Stimulated activated naive CD8-positive, alpha-beta T cell treated with anti-CD3 and anti-CD28 coated beads, Interleukin-15, amount 100 ng/mL, for 72 hours (primary cell): Measurements from ENCODE around the gene TMEM141.
A peak's percentile ranks its signal among the peaks of the same experiment; 100 is the strongest.
"Not testable (repeated sequence)": the region's sequence is repeated elsewhere in the genome, so short reads cannot be mapped to it uniquely, and the experiment has no call there.

Experiments used
- ATAC-seq: fragments of 150-1000 bp; cut with Tn5 transposase; 2 replicates; pipeline ENCODE4 v1.10.0; 2021; ENCODE audit warnings: mild to moderate bottlenecking, moderate library complexity
- DNase-seq, 2 donors: peaks; one replicate each; pipeline ENCODE4 v3.0.0; 2021 to 2022
- H3K27ac Mint-ChIP-seq, 2 donors: one replicate each; pipeline ENCODE4 v1.8.0; 2022; ENCODE audit warnings: mild to moderate bottlenecking in 2 of 2, mixed read lengths in 2 of 2, moderate library complexity in 2 of 2
- H3K27me3 Mint-ChIP-seq: one replicate; pipeline ENCODE4 v1.8.0; 2022; ENCODE audit warnings: mixed read lengths
- H3K4me1 Mint-ChIP-seq: one replicate; pipeline ENCODE4 v1.8.0; 2022; ENCODE audit warnings: mild to moderate bottlenecking, mixed read lengths
- H3K4me3 Mint-ChIP-seq, 2 donors: one replicate each; pipeline ENCODE4 v1.8.0; 2022; ENCODE audit warnings: mild to moderate bottlenecking in 2 of 2, mixed read lengths in 2 of 2, moderate library complexity in 1 of 2
- H3K9me3 Mint-ChIP-seq, 2 donors: one replicate each; pipeline ENCODE4 v1.8.0; 2022; ENCODE audit warnings: mixed read lengths in 2 of 2

Gene TMEM141

DNA sequence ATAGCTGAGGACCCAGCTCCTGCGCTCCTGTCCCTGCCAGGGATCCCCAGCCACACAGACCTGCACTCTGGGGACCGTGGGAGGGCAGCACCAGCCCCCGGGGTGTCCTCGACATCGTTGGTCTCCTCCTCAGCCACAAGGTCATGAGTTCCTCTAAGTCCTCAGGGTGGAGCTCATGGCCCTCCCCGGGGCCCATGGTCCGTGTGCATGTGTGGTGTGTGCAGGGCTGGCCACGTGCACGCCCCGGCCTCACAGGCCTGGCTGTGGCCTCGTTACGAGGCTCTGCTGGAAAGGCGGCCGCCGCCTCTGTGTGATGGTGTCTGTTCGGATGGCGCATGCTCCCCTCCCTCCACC is 35.0 kb downstream of the TMEM141 start:
- ATAC-seq, result no peak
- Mint-ChIP-seq H3K4me3 (no peak overlapping the region), H3K4me1 (peaks cover 2% of the 10 kb centered on the region), H3K27me3 (no peaks in the 10 kb centered on the region), H3K9me3 (no peaks in the 10 kb centered on the region), H3K27ac (no peak overlapping the region)
- DNase-seq, result no peak

DNA sequence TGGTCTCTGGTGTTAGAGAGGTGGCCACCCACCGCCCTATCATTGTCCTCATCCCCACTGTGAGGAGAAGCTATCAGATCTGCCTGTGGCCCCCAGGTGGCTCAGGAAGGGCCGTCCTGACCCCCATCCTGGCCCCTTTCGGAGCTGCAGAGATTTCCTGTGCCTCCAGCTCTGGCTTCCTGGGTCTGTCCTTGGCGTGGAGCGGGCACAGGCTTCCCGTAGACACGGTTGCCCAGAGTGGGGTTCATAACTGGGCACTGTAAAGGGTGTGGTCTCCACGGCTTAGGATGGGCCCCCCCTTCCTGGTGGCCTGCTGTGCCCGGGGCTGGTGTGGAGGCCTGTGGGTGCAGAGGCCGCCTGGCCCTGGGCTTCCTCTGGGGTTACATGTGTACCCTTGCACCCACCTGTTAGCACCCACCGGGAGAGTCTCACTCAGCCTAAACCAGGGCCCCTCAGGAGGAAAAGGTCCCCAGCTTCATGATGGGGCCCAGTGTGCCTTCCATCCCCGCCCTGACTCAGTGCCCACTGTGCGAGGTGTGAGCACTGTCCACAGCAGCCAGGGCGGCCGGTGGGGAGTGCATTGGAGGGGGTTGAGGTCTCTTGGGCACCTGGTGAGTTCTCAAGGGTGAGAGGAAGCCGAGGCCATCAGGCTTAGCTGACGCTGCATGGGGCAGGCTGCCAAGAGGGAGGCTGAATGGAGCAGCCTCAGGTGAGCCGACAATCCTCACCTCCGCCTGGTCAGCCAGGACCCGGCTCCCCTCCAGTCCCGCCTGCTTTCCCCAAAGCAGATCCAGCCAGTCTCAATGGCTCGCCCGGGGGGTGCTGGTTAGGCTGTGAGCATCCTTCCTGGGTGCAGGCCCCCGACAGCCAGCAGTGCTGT is 35.8 kb downstream of the TMEM141 start:
- ATAC-seq (no peak), DNase-seq (no peak)
- H3K4me3 Mint-ChIP-seq, result no peak overlapping the region
- H3K27me3 Mint-ChIP-seq, result no peaks in the 10 kb centered on the region
- H3K9me3 Mint-ChIP-seq, result no peaks in the 10 kb centered on the region
- no peak overlapping the region for H3K27ac Mint-ChIP-seq
- no peaks in the 10 kb centered on the region for H3K4me1 Mint-ChIP-seq

DNA sequence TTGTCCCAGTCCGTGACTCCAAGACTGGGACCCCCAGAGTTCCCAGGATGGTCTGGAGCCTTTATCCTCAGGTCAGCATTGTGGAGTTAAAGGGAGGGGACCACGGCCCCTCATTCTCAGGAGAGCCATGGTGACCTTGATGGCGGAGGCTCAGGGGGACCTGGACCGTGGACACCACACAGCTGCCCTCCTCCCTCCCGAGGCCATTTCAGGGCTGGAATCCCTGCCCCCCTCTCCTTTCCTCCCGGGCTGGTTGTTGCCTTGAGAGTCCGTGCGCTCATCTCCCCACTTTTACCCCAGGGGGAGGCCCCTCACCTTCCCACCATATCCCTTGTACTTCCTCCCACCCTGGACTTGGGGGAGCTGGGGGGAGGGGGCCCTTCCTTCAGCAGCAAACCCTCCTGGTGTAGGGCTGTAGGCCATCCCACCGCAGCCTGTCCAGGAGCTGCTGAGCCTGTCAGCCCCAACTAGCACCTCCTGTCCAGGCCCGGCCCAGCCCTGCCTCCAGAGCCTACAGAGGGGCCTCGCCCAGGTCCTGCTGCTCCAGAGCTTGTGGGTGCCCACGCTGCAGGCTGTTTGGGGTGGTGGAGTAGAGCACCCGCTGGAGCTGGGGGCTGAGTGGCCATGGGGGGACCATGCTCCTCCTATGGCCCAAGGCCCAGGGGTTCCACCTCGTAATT is 36.8 kb downstream of the TMEM141 start:
- no peaks in the 10 kb centered on the region for H3K4me1 Mint-ChIP-seq
- peak overlapping the region in 1 of 2 donors; percentile 27 for H3K27ac Mint-ChIP-seq
- no peaks in the 10 kb centered on the region for H3K9me3 Mint-ChIP-seq
- ATAC-seq (no peak), DNase-seq (no peak)
- no peak overlapping the region for H3K4me3 Mint-ChIP-seq
- H3K27me3 Mint-ChIP-seq, result no peaks in the 10 kb centered on the region

DNA sequence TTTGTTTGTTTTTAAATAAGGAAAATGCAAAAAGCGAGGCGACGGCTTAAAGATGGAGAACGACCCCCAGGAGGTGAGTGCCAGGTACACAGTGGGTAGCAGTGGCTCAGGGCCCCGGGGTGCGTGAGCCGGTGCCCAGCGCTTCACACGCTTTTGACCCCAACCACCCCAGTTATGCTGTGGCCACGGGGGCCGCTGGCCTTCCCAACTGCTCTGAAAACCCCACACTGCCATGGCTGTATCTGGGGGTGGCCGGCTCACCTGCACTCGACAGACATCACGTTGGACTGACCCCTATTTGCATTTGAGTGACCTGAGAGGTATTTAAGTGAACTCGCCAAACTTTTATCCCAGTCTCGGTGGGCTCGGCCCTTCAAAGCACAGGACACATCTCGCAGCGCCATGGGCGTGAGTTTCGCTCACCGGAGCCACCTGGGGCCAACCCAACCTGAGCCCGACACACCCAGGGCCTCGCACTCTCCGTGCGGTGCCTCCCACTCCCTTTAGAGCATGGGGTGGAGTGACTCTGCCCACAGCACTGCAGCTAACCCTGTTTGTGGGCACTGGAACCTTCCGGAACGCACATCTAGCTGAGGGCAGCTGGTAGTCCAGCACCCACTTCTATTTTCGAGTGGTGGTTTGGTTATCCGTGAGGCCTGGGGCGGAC is 37.5 kb downstream of the TMEM141 start:
- no peaks in the 10 kb centered on the region for H3K27me3 Mint-ChIP-seq
- ATAC-seq (no peak), DNase-seq (no peak)
- H3K27ac Mint-ChIP-seq, result no peak overlapping the region
- no peaks in the 10 kb centered on the region for H3K9me3 Mint-ChIP-seq
- H3K4me1 Mint-ChIP-seq, result no peaks in the 10 kb centered on the region
- no peak overlapping the region for H3K4me3 Mint-ChIP-seq

DNA sequence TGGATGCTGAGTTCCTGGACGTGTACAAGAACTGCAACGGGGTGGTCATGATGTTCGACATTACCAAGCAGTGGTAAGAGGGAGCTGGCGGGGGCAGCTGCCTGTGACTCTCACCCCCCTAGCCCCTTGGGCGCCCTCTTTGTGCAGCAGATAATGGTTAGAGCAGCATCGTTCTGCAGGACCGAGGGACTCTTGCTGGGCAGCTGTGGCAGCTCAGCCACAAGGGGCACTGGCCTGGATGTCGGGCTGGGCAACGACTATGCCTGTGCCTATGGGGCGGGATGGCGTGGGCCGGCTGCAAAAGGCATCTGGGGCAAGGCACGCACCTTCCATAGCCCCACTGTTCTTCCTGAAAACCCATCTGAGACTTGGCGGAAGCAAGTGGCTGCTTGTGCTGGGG is 38.3 kb downstream of the TMEM141 start:
- DNase-seq, result no peak
- ATAC-seq, result no peak
- H3K27ac Mint-ChIP-seq, result no peak overlapping the region
- no peaks in the 10 kb centered on the region for H3K4me1 Mint-ChIP-seq
- H3K27me3 Mint-ChIP-seq, result no peaks in the 10 kb centered on the region
- H3K9me3 Mint-ChIP-seq, result no peaks in the 10 kb centered on the region
- no peak overlapping the region for H3K4me3 Mint-ChIP-seq

DNA sequence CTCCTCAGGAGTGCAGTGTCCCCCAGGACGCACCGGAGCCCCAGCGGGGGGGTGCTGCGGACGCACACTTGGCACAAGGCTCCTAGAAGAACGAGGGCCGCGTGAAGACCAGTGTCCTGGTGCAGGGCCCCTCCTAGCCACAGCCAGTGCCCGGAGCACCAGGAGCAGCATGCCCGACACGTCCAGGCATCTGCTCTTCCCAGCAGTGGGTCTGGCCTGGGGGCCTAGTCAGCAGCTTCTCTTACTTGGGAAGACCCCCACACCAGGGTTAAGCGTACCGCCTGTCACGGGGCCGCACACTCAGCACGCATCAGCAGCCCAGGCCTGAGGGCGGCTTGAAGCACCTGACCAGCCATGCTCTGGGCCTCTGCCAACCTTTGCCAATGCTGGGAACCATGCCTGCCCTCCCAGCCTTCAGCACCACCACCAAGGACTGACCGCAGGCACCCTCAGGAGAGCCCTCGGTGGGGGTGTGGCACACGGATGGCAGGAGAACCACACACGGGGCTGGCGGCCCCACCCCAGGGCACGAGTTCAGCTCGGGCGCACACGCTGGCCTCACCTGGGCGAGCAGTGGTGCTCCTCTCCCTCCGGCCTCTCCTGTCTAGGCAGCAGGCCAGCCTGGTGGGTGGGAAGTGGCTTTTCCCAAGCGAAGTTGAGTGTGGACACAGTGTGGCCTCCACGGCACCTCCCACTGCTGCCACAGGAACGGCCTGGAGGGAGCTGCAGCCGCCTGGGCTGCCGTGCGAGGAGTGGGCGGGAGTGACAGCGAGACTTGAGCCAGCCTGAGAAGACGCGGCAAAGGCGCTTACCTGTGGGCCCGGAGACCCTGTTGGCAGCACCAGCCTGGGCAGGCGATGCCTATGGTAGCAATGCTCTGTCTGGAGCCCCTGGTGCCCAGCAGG is 39.1 kb downstream of the TMEM141 start:
- no peak overlapping the region for H3K27ac Mint-ChIP-seq
- no peak for DNase-seq
- no peaks in the 10 kb centered on the region for H3K27me3 Mint-ChIP-seq

DNA sequence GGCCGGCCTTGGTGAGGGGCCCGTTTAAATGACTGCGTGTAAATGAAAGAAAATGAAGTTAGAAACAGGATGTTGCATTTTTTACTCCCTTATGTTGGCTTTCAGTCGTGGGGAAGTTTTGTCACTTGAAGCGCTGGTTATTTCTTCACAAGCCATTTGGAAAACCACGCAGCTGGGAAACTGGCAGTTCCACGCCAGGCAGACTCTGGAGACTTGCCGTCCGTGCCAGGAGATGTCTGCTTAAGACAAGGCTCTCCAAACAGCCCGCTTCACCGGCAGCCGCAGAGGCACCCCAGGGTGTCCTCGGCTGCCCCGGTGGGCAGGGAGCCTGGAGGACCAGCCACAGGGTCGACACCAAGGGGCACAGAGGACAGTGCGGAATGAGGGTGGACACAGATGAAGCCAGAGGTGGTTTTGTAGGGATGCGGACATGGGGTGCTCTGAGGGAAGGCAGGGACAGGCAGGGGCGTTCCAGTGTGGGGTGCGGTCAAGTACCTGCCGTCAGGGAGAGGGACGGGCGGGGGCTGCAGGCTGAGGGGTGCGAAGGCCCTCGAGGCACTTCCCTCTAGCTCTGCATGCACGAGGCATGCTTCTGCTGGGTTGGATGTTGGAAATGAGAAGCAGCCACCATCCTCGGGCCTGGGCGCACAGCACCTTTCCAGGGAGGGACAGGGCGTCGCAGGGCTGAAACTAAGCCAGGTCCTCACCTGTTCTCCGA is 40.0 kb downstream of the TMEM141 start:
- ATAC-seq, result no peak
- Mint-ChIP-seq H3K9me3 (no peaks in the 10 kb centered on the region), H3K27me3 (no peaks in the 10 kb centered on the region), H3K4me1 (no peaks in the 10 kb centered on the region), H3K4me3 (no peak overlapping the region), H3K27ac (no peak overlapping the region)
- DNase-seq, result no peak

More for the DNA sequence above, 39.1 kb downstream of the TMEM141 start:
- no peak overlapping the region for H3K4me3 Mint-ChIP-seq
- H3K4me1 Mint-ChIP-seq, result no peaks in the 10 kb centered on the region
- no peak for ATAC-seq
- H3K9me3 Mint-ChIP-seq, result no peaks in the 10 kb centered on the region

DNA sequence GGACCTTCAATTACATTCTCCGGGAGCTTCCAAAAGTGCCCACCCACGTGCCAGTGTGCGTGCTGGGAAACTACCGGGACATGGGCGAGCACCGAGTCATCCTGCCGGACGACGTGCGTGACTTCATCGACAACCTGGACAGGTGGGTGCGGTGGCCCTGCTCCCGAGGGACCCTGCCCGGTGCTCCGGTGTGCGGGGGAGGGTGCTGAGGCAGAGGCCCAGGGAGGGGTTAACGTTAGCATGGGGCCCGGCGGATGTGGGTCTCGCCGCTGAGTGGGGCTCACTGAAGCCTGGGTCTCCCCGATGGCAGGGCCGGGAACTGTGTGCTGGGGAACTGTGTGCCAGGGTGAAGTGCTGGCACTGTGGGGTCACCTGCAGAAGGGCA is 40.6 kb downstream of the TMEM141 start:
- no peaks in the 10 kb centered on the region for H3K4me1 Mint-ChIP-seq
- DNase-seq, result no peak
- H3K27me3 Mint-ChIP-seq, result no peaks in the 10 kb centered on the region
- no peak overlapping the region for H3K27ac Mint-ChIP-seq
- no peak for ATAC-seq
- no peak overlapping the region for H3K4me3 Mint-ChIP-seq
- H3K9me3 Mint-ChIP-seq, result no peaks in the 10 kb centered on the region

DNA sequence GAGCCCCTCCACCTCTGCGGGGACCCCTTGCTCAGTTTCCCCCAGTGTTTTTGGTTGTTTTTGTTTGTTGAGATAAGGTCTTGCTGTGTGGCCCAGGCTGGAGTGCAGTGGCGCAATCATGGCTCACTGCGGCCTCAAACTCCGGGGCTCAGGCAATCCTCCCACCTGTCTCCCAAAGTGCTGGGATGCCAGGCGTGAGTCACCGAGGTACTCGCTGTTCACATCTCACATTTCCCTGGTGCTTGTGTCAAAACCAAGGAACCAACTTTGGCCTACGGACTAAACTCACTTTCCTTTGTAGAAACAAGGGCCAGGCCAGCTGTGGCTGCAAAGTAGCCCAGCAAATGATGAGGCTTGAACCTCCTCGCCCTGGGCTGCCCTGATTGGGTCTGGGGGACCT is 41.4 kb downstream of the TMEM141 start:
- DNase-seq (no peak), ATAC-seq (no peak)
- Mint-ChIP-seq H3K4me1 (no peaks in the 10 kb centered on the region), H3K27me3 (no peaks in the 10 kb centered on the region), H3K27ac (no peak overlapping the region), H3K4me3 (no peak overlapping the region), H3K9me3 (no peaks in the 10 kb centered on the region)

DNA sequence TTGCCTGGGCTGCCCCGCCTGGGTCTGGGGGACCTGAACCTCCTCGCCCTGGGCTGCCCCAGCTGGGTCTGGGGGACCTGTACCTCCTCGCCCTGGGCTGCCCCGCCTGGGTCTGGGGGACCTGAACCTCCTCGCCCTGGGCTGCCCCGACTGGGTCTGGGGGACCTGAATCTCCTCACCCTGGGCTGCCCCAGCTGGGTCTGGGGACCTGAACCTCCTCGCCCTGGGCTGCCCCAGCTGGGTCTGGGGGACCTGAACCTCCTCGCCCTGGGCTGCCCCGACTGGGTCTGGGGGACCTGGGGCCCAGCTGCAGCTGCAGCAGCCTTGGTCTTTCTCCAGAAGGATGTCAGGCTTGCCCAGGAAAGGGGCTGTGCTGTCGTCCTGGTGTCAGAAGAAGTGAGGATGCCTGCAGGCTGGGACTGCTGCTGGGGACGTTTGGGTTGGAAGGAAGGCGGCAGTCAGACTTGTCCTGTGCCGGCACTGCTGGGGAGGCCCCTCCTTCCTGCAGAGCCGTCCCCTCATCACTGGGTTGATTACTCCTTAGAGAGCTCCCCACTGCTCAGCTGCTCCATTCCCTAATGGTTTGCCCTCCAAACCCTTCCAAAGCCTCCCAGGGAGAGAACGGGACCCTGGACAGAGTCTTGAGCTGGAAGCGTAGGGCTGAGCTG is 42.4 kb downstream of the TMEM141 start:
- ATAC-seq, H3K27me3 Mint-ChIP-seq: not testable (repeated sequence)

DNA sequence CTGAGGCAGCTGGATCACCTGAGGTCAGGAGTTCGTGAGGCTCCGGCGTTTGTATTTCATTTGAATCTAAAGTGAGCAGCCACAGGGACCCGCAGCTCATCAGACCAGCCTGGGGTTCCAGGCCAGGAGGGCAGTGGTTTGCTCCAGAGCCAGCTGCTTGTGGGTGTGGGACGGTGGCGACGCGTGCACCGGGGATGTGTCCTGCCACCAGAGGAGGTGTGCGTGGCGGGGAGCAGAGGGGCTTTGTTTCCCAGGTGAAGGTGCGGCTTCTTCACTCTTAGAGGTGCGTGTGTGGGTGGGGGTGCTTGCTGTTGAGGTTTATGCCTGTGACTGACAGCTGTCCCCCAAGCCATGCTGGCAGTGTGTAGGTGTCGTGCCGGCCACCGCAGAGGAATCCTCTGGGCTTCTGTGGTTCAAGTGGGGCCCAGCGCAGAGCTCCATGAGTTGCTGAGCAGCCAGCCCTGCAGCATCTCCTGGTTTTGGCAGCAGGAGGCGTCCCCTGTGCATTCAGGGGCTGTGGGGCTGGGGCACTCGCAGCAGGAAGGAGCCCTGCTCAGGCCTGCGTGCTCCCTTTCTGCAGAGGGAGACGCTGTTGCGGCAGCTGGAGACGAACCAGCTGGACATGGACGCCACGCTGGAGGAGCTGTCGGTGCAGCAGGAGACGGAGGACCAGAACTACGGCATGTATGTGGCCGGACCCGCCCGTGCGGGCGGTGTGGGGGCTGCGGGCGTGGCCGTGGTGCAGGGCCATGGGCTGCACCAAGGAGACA is 44.2 kb downstream of the TMEM141 start:
- H3K4me3 Mint-ChIP-seq, result no peak overlapping the region
- H3K9me3 Mint-ChIP-seq, result no peaks in the 10 kb centered on the region
- no peak for DNase-seq
- no peaks in the 10 kb centered on the region for H3K27me3 Mint-ChIP-seq
- no peaks in the 10 kb centered on the region for H3K4me1 Mint-ChIP-seq
- no peak for ATAC-seq
- H3K27ac Mint-ChIP-seq, result peak overlapping the region in 1 of 2 donors; percentile 48

More for the DNA sequence above, 42.4 kb downstream of the TMEM141 start:
- not testable (repeated sequence) for H3K9me3 Mint-ChIP-seq, H3K4me1 Mint-ChIP-seq, H3K4me3 Mint-ChIP-seq, H3K27ac Mint-ChIP-seq, DNase-seq

DNA sequence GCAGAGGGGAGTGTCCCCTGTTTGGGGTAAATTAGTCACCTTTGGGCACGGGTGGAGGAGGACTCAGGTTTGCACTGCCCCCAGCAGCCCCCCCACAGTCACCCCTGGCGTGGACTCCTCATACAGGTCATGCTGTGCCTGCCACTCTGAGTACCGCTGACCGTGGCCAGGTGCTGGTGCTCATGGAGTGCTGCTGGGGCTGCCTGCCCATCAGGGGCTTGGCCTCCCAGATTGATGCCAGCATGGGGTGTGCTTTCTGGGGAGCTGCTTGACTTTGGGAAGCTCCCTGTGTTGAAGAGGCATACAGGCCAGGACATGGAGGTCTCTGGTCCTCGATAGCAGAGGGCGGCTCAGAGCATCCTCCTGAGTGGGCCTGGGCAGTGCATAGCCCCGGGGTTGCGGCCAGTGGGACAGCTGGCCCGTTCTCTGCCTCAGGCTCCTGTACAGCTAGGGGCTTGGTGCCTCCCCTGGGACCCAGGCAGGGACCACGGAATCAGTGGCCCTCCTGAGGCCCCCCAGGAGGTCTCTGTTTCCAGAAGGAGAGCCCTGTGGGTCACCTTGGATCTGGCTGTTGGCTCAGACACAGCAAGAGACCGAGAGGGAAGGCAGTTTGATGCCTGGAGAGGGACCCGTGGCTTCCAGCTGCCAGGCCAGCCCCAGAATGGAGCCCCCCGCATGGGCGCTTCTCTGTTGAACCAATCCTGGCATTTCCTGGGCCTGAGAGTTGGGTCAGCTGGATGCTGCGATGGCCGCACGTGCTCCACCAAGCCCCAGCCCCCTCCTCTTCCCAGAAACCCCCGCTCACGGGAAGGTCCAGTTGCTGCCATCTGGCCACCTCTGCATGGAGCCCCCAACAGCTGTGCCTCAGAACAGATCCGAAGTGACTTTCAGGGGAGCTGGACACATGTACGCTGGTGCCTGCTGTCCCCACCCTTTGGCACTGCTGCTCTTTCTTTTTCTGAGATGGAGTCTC is 45.1 kb downstream of the TMEM141 start:
- Mint-ChIP-seq H3K4me1 (peaks cover 7% of the 10 kb centered on the region), H3K4me3 (no peak overlapping the region), H3K27me3 (no peaks in the 10 kb centered on the region), H3K27ac (peak overlapping the region in 1 of 2 donors; percentile 67), H3K9me3 (no peaks in the 10 kb centered on the region)
- DNase-seq (no peak), ATAC-seq (no peak)
